ENCODE measurements around the gene SLC22A5. TPM values are rescaled to one million over a fixed set of nuclear protein-coding genes. Genes with fewer than 3 reads are reported as not detected.
A peak's percentile ranks its signal among the peaks of the same experiment; 100 is the strongest.

The SLC22A5 gene
- total and polyA plus RNA-seq, 9 of the 15 experiments (the other 6 are each of a cell fraction or from before 2014, with no cell fraction given) = 3.0 to 16.6 (median 8.3) TPM

DNA sequence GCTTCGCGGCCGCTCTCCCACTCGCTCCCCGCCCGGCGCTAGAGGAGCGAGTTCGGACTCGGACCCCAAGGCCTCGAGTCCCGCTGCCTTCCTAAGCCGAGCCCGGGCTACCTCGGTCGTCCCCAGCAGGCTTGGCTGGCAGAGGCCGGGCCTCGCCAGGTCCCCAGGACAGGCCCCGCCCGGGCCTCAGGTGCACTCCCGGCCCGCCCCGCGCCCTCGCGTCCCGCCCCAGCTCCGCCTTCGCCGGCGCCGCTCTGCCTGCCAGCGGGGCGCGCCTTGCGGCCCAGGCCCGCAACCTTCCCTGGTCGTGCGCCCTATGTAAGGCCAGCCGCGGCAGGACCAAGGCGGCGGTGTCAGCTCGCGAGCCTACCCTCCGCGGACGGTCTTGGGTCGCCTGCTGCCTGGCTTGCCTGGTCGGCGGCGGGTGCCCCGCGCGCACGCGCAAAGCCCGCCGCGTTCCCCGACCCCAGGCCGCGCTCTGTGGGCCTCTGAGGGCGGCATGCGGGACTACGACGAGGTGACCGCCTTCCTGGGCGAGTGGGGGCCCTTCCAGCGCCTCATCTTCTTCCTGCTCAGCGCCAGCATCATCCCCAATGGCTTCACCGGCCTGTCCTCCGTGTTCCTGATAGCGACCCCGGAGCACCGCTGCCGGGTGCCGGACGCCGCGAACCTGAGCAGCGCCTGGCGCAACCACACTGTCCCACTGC lies at the start of gene SLC22A5 (continued):
- TF ChIP-seq SMARCC2 (IDR thresholded peaks at IDR 0.05; ENCODE audit: low read depth) = no peak
- no peak for TF ChIP-seq ZC3H8 (IDR thresholded peaks at IDR 0.05)
- TF ChIP-seq ID3 (CRISPR knock-in tag; IDR thresholded peaks at IDR 0.05) = no peak
- TF ChIP-seq ID3 (tag; IDR thresholded peaks at IDR 0.05) = peak; percentile 57; the same call in 1 of the 2 replicates
- no peak for TF ChIP-seq SMAD3 (CRISPR knock-in tag; conservative IDR thresholded peaks at IDR 0.05)
- no peak for TF ChIP-seq ZBED1 (IDR thresholded peaks at IDR 0.05)
- no peak for TF ChIP-seq ZNF212 (CRISPR knock-in tag; IDR thresholded peaks at IDR 0.05)
- TF ChIP-seq ZNF561 (CRISPR knock-in tag; conservative IDR thresholded peaks at IDR 0.05) = no peak
- no peak for TF ChIP-seq NBN (IDR thresholded peaks at IDR 0.05; ENCODE audit: low read depth)
- no peak; the same call in 1 of the 2 replicates for TF ChIP-seq ZNF12 (CRISPR knock-in tag; IDR thresholded peaks at IDR 0.05)
- TF ChIP-seq, protein P1, sequence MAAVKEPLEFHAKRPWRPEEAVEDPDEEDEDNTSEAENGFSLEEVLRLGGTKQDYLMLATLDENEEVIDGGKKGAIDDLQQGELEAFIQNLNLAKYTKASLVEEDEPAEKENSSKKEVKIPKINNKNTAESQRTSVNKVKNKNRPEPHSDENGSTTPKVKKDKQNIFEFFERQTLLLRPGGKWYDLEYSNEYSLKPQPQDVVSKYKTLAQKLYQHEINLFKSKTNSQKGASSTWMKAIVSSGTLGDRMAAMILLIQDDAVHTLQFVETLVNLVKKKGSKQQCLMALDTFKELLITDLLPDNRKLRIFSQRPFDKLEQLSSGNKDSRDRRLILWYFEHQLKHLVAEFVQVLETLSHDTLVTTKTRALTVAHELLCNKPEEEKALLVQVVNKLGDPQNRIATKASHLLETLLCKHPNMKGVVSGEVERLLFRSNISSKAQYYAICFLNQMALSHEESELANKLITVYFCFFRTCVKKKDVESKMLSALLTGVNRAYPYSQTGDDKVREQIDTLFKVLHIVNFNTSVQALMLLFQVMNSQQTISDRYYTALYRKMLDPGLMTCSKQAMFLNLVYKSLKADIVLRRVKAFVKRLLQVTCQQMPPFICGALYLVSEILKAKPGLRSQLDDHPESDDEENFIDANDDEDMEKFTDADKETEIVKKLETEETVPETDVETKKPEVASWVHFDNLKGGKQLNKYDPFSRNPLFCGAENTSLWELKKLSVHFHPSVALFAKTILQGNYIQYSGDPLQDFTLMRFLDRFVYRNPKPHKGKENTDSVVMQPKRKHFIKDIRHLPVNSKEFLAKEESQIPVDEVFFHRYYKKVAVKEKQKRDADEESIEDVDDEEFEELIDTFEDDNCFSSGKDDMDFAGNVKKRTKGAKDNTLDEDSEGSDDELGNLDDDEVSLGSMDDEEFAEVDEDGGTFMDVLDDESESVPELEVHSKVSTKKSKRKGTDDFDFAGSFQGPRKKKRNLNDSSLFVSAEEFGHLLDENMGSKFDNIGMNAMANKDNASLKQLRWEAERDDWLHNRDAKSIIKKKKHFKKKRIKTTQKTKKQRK (IDR thresholded peaks at IDR 0.05; ENCODE audit: borderline replicate concordance, low read depth, low read length) = no peak
- TF ChIP-seq YBX1 (IDR thresholded peaks at IDR 0.05) = no peak
- TF ChIP-seq ZC3H4 (CRISPR knock-in tag; IDR thresholded peaks at IDR 0.05; ENCODE audit: borderline replicate concordance) = peak; percentile 67; the same call in 1 of the 2 replicates
- TF ChIP-seq MAZ (CRISPR knock-in tag; conservative IDR thresholded peaks at IDR 0.05 in 1 of 2, IDR thresholded peaks at IDR 0.05 in 1 of 2) = peak in 1 of 2 experiments; percentile 76
- TF ChIP-seq TOE1 (IDR thresholded peaks at IDR 0.05; ENCODE audit: borderline replicate concordance) = no peak
- no peak for TF ChIP-seq TOE1 (CRISPR knock-in tag; IDR thresholded peaks at IDR 0.05; ENCODE audit: borderline replicate concordance, low read depth)
- TF ChIP-seq MXI1 (IDR thresholded peaks at IDR 0.05; ENCODE audit: low read depth, low read length) = no peak
- TF ChIP-seq RBBP5 (IDR thresholded peaks at IDR 0.05; ENCODE audit: borderline replicate concordance, insufficient read depth, low read length, poor library complexity, severe bottlenecking) = peak; percentile 93
- TF ChIP-seq RBM15 (IDR thresholded peaks at IDR 0.05; ENCODE audit: insufficient read depth, low read length) = no peak
- 0 out of 2 replicates have a peak, but pooled peaks have one; percentile 12 for TF ChIP-seq ETV5 (CRISPR knock-in tag; IDR thresholded peaks at IDR 0.05; ENCODE audit: low read depth)
- no peak for TF ChIP-seq ETV6 (IDR thresholded peaks at IDR 0.05; ENCODE audit: borderline replicate concordance in 1 of 2, low read depth in 2 of 2, low read length in 1 of 2)
- no peak for TF ChIP-seq ETV6 (CRISPR knock-in tag; IDR thresholded peaks at IDR 0.05; ENCODE audit: borderline replicate concordance)
- no peak for TF ChIP-seq SMC3 (conservative IDR thresholded peaks at IDR 0.05; ENCODE audit: insufficient read depth, low read depth, low read length)
